Measurements from ENCODE around the gene RTL10. TPM values are rescaled to one million over a fixed set of nuclear protein-coding genes. Genes with fewer than 3 reads are reported as not detected.
A peak's percentile ranks its signal among the peaks of the same experiment; 100 is the strongest.

Gene RTL10
- total RNA-seq, 1 donor from 2014 or later, result 21.4 TPM

GRCh38 chr22:19806213-19807160, 48.2 kb downstream of the RTL10 start:
- intact Hi-C loops (cut with DNase I), result no loop called here
- no peaks in the 10 kb centered on the region for H3K9me3 ChIP-seq
- H3K27me3 ChIP-seq, result no peaks in the 10 kb centered on the region
- H3K36me3 ChIP-seq, result no peaks in the 10 kb centered on the region
- DNase-seq (ENCODE audit: extremely low spot score in 2 of 2), result no peak
- H3K4me1 ChIP-seq, result peaks cover 38% of the 10 kb centered on the region
- TF ChIP-seq POLR2A (IDR thresholded peaks at IDR 0.05), result no peak
- TF ChIP-seq CTCF (IDR thresholded peaks at IDR 0.05), result no peak
- TF ChIP-seq POLR2AphosphoS5 (IDR thresholded peaks at IDR 0.05; ENCODE audit: insufficient read depth in 1 of 2, low read depth in 1 of 2), result peak; percentile 23 to 31
- H3K4me3 ChIP-seq, result no peak overlapping the region
- H3K27ac ChIP-seq, result no peak overlapping the region

- TF ChIP-seq POLR2A (IDR thresholded peaks at IDR 0.05), result no peak
- no peak for TF ChIP-seq CTCF (IDR thresholded peaks at IDR 0.05)
- TF ChIP-seq POLR2AphosphoS5 (IDR thresholded peaks at IDR 0.05; ENCODE audit: insufficient read depth in 1 of 2, low read depth in 1 of 2), result no peak
- no peak for DNase-seq (ENCODE audit: extremely low spot score in 2 of 2)
- Histone ChIP-seq H3K27me3 (no peaks in the 10 kb centered on the region), H3K36me3 (no peaks in the 10 kb centered on the region), H3K27ac (no peak overlapping the region), H3K9me3 (no peaks in the 10 kb centered on the region), H3K4me1 (peaks cover 37% of the 10 kb centered on the region), H3K4me3 (no peak overlapping the region)
- intact Hi-C loops (cut with DNase I), result no loop called here
Measured at GRCh38 chr22:19805821-19806212, 48.9 kb downstream of the RTL10 start.

Other genes starting within 250 kb of the RTL10 start
- gene SEPTIN5, start 140.4 kb downstream of the RTL10 start, total RNA-seq, result 67.3 TPM
- gene GP1BB, start 131.3 kb downstream of the RTL10 start, total RNA-seq, result 14.5 TPM
- gene TBX1, start 94.1 kb downstream of the RTL10 start, total RNA-seq, result 7.1 TPM
- 14.0 TPM for gene GNB1L, start within 50 bp of the RTL10 start, total RNA-seq
- 240 TPM for gene COMT, start 86.9 kb upstream of the RTL10 start, total RNA-seq
- gene TXNRD2, start 86.9 kb upstream of the RTL10 start, total RNA-seq, result 13.5 TPM
- 10.8 TPM for gene ARVCF, start 161.9 kb upstream of the RTL10 start, total RNA-seq
- gene TANGO2, start 166.2 kb upstream of the RTL10 start, total RNA-seq, result 21.4 TPM
- 27.3 TPM for gene DGCR8, start 225.4 kb upstream of the RTL10 start, total RNA-seq